OCI-LY7 (cell line): ENCODE results near the gene CKS2. TPM values are rescaled to one million over a fixed set of nuclear protein-coding genes. Genes with fewer than 3 reads are reported as not detected.
"Not testable (repeated sequence)": the region's sequence is repeated elsewhere in the genome, so short reads cannot be mapped to it uniquely, and the experiment has no call there.

Experiments used
- BruUV-seq: library from RNA; stranded (reverse); fragments of 400-500 nt; replicated peaks from 2 replicates; lab custom pipeline; 2021; lab: Mats Ljungman, UMichigan
- CTCF ChIA-PET: fragments of 300-600 bp; sonication (Branson Sonifier 250); formaldehyde crosslinking; loops from one replicate; lab custom pipeline; 2022; ENCODE audit warnings: antibody characterized with exemption; ENCODE audit not compliant: unreplicated experiment; lab: Charles Lee
- POLR2A ChIA-PET: fragments of 300-600 bp; sonication (Branson Sonifier 250); formaldehyde crosslinking; loops from one replicate; lab custom pipeline; 2022; ENCODE audit warnings: antibody characterized with exemption; lab: Charles Lee
- DNase-seq: peaks from one replicate; pipeline ENCODE4 v3.0.0-alpha.2; 2015; ENCODE audit warnings: low spot score
- H2AFZ ChIP-seq: fragments of 200-600 bp; sonication (generic), shearing (Covaris generic); 2 replicates; pipeline ENCODE4 v1.6.1; 2014; ENCODE audit warnings: mild to moderate bottlenecking, antibody characterized with exemption, low read length, moderate library complexity
- H3K27ac ChIP-seq: fragments of 200-600 bp; sonication (generic); 2 replicates; pipeline ENCODE4 v1.5.1; 2014; ENCODE audit warnings: mixed run types, low read depth, mild to moderate bottlenecking, moderate library complexity, low read length, inconsistent platforms; ENCODE audit not compliant: poor library complexity, severe bottlenecking
- H3K36me3 ChIP-seq: fragments of 200-600 bp; sonication (generic); 2 replicates; pipeline ENCODE4 v1.6.1; 2014; ENCODE audit warnings: mild to moderate bottlenecking, antibody characterized with exemption, low read length, moderate library complexity, mixed read lengths; ENCODE audit not compliant: insufficient read depth
- H3K4me1 ChIP-seq: fragments of 200-600 bp; sonication (generic); 2 replicates; pipeline ENCODE4 v1.5.1; 2014; ENCODE audit warnings: mild to moderate bottlenecking, low read length; ENCODE audit not compliant: insufficient read depth, poor library complexity, severe bottlenecking
- H3K4me2 ChIP-seq: fragments of 200-600 bp; sonication (generic); 2 replicates; pipeline ENCODE4 v1.6.1; 2014; ENCODE audit warnings: mild to moderate bottlenecking, low read length
- H3K4me3 ChIP-seq: fragments of 200-600 bp; sonication (generic); 2 replicates; pipeline ENCODE4 v1.5.1; 2014; ENCODE audit warnings: mild to moderate bottlenecking, low read depth, low read length; ENCODE audit not compliant: poor library complexity, severe bottlenecking
- H3K79me2 ChIP-seq: fragments of 200-600 bp; sonication (generic); 2 replicates; pipeline ENCODE4 v1.6.1; 2016; ENCODE audit warnings: low read depth, mild to moderate bottlenecking, low read length, moderate library complexity, mixed read lengths; ENCODE audit not compliant: insufficient read depth
- H3K9me2 ChIP-seq: fragments of 200-600 bp; sonication (generic); 2 replicates; pipeline ENCODE4 v1.6.1; 2016; ENCODE audit warnings: mild to moderate bottlenecking, low read length, mixed read lengths; ENCODE audit not compliant: insufficient read depth
- H3K9me3 ChIP-seq: fragments of 200-600 bp; sonication (generic); 2 replicates; pipeline ENCODE4 v1.6.1; 2014; ENCODE audit warnings: mild to moderate bottlenecking, mixed run types, low read length, mixed read lengths
- H4K20me1 ChIP-seq: fragments of 200-600 bp; sonication (generic); 2 replicates; pipeline ENCODE4 v1.6.1; 2014; ENCODE audit warnings: mild to moderate bottlenecking, antibody characterized with exemption, low read length, moderate library complexity, mixed read lengths; ENCODE audit not compliant: insufficient read depth
- EZH2phosphoT487 ChIP-seq: fragments of 200-600 bp; sonication (generic); IDR thresholded peaks from 2 replicates; pipeline ENCODE4 v1.6.1; 2018; ENCODE audit warnings: low read depth, borderline replicate concordance, mild to moderate bottlenecking, mixed run types, antibody characterized with exemption, low read length, moderate library complexity, mixed read lengths
- intact Hi-C: fragments of 100-400 bp; cut with micrococcal nuclease; formaldehyde crosslinking; loops from one replicate; pipeline ENCODE4 v1.10.0; 2022; ENCODE audit not compliant: unreplicated experiment
- total RNA-seq, 2 experiments: library from RNA; depleted of rRNA in 1 of 2; stranded (reverse); fragments of >200 nt in 1 of 2; shearing (Covaris generic) in 1 of 2; gene quantifications; 2 replicates each; pipeline ENCODE4 v1.2.3, GENCODE V29; 2014 to 2022
- TF ChIP-seq, protein P1 (sequence below): fragments of 200-600 bp; sonication (generic); conservative IDR thresholded peaks from 2 replicates; pipeline ENCODE4 v1.5.1; 2014; ENCODE audit warnings: mild to moderate bottlenecking, antibody characterized with exemption, low read length, moderate library complexity, mixed read lengths

Gene CKS2
- total RNA-seq, 2 experiments from 2014 or later: 285 to 299 TPM

DNA sequence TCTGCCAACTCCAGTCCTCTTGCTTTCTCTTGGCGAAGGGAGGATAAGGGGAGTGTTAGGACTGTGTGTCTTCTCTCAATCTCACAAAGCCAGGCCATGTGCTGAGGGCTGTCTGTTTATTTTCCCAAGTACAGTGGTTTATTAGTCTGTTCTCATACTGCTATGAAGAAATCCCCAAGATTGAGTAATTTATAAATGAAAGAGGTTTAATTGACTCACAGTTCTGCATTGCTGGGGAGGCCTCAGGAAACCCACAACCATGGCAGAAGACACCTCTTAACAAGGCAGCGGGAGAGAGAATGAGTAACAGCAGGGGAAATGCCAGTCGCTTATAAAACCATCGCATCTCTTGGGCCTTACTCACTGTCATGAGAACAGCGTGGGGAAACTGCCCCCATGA lies 36.2 kb upstream of the CKS2 start:
- ChIA-PET CTCF (no interaction called here), POLR2A (no interaction called here)
- TF ChIP-seq, protein P1, sequence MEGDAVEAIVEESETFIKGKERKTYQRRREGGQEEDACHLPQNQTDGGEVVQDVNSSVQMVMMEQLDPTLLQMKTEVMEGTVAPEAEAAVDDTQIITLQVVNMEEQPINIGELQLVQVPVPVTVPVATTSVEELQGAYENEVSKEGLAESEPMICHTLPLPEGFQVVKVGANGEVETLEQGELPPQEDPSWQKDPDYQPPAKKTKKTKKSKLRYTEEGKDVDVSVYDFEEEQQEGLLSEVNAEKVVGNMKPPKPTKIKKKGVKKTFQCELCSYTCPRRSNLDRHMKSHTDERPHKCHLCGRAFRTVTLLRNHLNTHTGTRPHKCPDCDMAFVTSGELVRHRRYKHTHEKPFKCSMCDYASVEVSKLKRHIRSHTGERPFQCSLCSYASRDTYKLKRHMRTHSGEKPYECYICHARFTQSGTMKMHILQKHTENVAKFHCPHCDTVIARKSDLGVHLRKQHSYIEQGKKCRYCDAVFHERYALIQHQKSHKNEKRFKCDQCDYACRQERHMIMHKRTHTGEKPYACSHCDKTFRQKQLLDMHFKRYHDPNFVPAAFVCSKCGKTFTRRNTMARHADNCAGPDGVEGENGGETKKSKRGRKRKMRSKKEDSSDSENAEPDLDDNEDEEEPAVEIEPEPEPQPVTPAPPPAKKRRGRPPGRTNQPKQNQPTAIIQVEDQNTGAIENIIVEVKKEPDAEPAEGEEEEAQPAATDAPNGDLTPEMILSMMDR: no peak
- TF ChIP-seq EZH2phosphoT487: no peak
- Histone ChIP-seq H3K79me2 (no peaks in the 10 kb centered on the region), H3K4me1 (no peaks in the 10 kb centered on the region), H3K4me2 (no peak overlapping the region), H3K9me2 (no peaks in the 10 kb centered on the region), H3K36me3 (no peaks in the 10 kb centered on the region), H3K4me3 (no peak overlapping the region), H4K20me1 (no peaks in the 10 kb centered on the region), H2AFZ (no peak overlapping the region), H3K9me3 (peaks cover 29% of the 10 kb centered on the region), H3K27ac (no peak overlapping the region)
- intact Hi-C loops: no loop called here
- no peak for DNase-seq
- BruUV-seq: no TSS peak

DNA sequence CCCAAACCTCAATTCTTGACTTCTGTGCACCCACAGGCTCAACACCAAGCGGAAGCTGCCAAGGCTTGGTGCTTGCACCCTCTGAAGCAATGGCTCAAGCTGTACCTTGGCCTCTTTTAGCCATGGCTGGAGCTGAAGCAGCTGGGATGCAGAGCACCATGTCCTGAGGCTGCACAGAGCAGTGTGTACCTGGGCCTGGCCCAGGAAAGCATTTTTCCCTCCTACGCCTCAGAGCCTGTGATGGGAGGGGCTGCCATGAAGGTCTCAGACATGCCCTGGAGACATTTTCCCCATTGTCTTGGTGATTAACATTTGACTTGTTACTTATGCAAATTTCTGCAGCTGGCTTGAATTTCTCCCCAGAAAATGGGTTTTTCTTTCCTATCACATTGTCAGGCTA lies 35.0 kb upstream of the CKS2 start:
- DNase-seq, H3K79me2 ChIP-seq, intact Hi-C loops, H3K4me2 ChIP-seq, H3K36me3 ChIP-seq, CTCF ChIA-PET, H3K27ac ChIP-seq, H2AFZ ChIP-seq, POLR2A ChIA-PET, H3K4me3 ChIP-seq, H3K4me1 ChIP-seq, BruUV-seq, H4K20me1 ChIP-seq, H3K9me2 ChIP-seq: not testable (repeated sequence)
- H3K9me3 ChIP-seq: peaks cover 29% of the 10 kb centered on the region

DNA sequence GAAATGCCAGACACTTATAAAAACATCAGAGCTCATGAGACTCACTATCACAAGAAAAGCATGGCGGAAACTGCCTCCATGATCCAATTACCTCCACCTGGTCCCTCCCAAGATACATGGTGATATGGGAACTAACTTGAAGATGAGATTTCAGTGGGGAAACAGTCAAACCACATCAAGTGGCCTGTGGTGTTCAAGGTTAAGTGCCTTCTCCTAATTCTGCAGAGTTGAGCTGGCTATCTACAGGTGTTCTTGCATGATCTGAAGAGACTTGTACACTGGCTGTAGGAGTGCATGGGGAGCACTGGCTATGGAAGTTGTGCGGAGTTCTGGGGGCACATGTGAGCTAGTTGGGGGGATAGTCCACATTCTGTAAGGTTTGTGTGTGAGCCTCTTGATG lies 34.0 kb upstream of the CKS2 start:
- H3K36me3 ChIP-seq: no peaks in the 10 kb centered on the region
- CTCF ChIA-PET: no interaction called here
- H3K27ac ChIP-seq: no peak overlapping the region
- no peaks in the 10 kb centered on the region for H3K9me2 ChIP-seq
- no peaks in the 10 kb centered on the region for H3K79me2 ChIP-seq
- peaks cover 29% of the 10 kb centered on the region for H3K9me3 ChIP-seq
- no peaks in the 10 kb centered on the region for H4K20me1 ChIP-seq
- intact Hi-C loops: no loop called here
- no peak overlapping the region for H2AFZ ChIP-seq
- DNase-seq: no peak
- no peak overlapping the region for H3K4me3 ChIP-seq
- TF ChIP-seq, protein P1: no peak
- TF ChIP-seq EZH2phosphoT487: no peak
- no peaks in the 10 kb centered on the region for H3K4me1 ChIP-seq
- no TSS peak for BruUV-seq
- POLR2A ChIA-PET: no interaction called here
- no peak overlapping the region for H3K4me2 ChIP-seq
